GM12872 (cell line): ENCODE data around the gene SLC9A8.

ENCODE experiments used
- TF ChIP-seq, protein P1 (sequence below): IDR thresholded peaks from 3 replicates; pipeline ENCODE4 v1.5.1; 2011; ENCODE audit warnings: low read depth, mild to moderate bottlenecking, low read length, moderate library complexity; ENCODE audit not compliant: insufficient read depth

SLC9A8 gene

DNA sequence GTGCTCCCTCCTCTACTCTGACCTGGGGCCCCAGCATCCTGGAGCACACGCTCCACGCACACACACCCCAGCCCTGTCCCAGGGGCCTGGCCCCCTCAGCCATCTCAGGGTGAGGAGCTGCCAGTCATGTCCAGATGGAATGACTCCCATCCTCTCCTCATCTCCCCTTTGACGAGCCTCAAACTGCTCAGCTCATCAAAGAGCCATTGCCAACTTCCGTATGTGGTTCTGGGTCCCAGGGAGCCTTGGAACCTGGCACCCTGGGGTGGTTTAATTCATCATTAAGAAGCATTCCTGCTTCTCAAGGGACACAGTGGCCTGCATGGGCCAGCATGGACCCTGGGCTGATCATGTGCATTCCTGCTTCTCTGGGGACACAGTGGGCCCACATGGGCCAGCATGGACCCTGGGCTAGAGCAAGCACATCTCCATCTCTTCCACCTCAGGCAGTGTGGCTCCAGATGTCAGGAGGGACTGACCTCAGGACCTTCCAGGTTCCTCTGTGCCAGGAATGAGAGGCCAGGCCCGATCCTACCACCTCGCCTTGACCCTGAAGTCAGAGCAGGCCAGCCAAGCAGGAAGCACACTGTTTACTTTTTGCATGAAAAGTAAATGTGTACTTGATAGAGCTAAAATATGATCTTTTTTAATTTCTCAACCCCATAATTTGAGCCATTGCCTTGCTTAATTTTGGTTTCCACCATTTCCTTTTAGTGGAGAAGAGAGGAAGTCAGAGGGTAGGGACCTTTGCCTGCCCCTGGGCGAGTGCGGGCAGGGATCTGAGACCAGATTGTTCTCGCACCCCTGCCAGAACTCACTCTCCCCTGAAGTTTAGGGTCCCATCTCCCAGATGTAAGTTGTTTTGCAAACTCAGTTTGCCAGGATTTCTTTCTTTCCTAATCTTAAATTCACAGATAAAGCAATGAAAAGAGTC lies 76.6 kb downstream of the SLC9A8 start:
- TF ChIP-seq, protein P1, sequence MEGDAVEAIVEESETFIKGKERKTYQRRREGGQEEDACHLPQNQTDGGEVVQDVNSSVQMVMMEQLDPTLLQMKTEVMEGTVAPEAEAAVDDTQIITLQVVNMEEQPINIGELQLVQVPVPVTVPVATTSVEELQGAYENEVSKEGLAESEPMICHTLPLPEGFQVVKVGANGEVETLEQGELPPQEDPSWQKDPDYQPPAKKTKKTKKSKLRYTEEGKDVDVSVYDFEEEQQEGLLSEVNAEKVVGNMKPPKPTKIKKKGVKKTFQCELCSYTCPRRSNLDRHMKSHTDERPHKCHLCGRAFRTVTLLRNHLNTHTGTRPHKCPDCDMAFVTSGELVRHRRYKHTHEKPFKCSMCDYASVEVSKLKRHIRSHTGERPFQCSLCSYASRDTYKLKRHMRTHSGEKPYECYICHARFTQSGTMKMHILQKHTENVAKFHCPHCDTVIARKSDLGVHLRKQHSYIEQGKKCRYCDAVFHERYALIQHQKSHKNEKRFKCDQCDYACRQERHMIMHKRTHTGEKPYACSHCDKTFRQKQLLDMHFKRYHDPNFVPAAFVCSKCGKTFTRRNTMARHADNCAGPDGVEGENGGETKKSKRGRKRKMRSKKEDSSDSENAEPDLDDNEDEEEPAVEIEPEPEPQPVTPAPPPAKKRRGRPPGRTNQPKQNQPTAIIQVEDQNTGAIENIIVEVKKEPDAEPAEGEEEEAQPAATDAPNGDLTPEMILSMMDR = no peak

DNA sequence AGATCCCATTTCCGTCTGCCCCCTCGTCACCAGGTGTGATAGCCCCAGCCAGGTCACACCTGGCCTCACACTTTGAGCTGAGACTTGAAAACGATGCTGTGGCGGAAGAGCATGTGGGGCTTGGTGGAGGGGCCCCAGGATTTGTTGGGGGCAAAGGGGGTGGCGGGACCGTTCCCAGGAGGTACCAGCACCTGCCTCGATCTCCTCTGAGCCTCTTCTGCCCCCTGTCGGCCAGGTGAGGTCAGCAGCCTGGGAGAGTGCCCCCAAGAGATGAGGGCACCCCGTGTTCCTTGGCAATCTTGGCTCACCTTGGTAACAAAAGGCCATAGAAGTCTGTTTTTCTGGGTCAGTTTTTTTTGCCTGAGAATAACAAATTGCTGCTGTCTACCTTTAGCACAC lies 77.3 kb downstream of the SLC9A8 start:
- TF ChIP-seq, protein P1 = peak; percentile 51

GRCh38 chr20:49890471-49891361 lies 78.1 kb downstream of the SLC9A8 start:
- TF ChIP-seq, protein P1 = no peak

GRCh38 chr20:49891476-49892110 lies 79.0 kb downstream of the SLC9A8 start:
- TF ChIP-seq, protein P1 = no peak

- TF ChIP-seq, protein P1 = no peak
Measured at GRCh38 chr20:49892260-49892659, 79.6 kb downstream of the SLC9A8 start.

DNA sequence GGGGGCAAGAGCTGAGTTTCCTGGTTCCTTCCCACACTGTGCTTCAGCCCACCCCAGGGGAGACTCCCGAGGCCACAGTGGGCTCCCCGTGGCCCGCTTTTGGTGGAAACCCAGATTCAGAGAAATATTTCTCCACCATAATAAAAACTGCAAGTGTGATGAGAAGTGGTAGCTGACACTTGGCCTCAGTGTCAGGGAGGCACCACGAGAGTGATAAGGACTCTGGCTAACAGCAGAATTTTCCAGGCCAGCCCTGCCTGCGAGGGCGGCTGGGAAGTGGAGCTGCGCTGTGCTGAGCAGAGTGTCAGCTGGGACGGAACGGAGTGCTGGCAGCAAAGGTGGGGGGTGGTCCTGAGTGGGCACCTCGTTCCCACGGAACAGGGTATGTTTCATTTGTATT lies 80.2 kb downstream of the SLC9A8 start:
- TF ChIP-seq, protein P1 = no peak
